Fibroblast of upper back skin (primary cell): ENCODE results near the gene CCDC14.
A peak's percentile ranks its signal among the peaks of the same experiment; 100 is the strongest.
"Not testable (repeated sequence)": the region's sequence is repeated elsewhere in the genome, so short reads cannot be mapped to it uniquely, and the experiment has no call there.

Experiments
- DNase-seq: peaks from one replicate; pipeline ENCODE4 v3.0.0-alpha.2; 2013

Gene CCDC14

DNA sequence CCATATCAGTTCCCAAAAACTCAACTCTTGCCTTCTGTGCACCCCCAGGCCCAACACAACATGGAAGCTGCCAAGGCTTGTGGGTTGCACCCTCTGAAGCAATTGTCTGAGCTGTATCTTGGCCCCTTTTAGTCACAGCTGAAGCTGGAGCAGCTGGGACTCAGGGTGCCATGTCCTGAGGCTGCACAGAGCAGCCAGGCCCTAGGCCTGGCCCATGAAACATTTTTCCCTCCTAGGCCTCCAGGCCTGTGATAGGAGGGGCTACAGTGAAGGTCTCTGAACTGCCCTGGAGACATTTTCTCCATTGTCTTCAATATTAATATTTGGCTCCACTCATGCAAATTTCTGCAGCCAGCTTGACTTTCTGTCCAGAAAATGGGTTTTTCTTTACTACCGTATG, 68.8 kb downstream of the CCDC14 start:
- no peak for DNase-seq

DNA sequence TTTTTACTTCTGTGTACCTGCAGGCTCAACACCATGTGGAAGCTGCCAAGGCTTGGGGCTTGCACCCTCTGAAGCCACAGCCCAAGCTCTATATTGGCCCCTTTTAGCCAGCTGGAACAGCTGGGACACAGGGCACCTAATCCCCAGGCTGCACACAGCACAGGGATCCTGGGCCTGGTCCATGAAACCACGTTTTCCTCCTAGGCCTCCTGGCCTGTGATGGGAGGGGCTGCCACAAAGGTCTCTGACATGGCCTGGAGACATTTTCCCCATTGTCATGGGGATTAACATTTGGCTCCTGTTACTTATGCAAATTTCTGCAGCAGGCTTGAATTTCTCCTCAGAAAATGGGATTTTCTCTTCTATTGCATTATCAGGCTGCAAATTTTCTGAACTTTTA, 70.0 kb downstream of the CCDC14 start:
- not testable (repeated sequence) for DNase-seq

DNA sequence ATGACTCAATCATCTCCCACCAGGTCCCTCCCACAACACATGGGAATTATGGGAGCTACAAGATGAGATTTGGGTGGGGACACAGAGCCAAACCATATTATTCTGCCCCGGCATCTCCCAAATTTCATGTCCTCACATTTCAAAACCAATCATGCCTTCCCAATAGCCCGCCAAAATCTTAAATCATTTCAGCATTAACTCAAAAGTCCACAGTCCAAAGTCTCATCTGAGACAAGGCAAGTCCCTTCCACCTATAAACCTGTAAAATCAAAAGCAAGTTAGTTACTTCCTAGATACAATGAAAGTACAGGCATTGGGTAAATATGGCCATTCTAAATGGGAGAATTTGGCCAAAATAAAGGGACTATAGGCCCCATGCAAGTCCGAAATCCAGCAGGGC, 70.9 kb downstream of the CCDC14 start:
- DNase-seq, result not testable (repeated sequence)

GRCh38 chr3:123884993-123885392, 76.0 kb downstream of the CCDC14 start:
- DNase-seq, result no peak

DNA sequence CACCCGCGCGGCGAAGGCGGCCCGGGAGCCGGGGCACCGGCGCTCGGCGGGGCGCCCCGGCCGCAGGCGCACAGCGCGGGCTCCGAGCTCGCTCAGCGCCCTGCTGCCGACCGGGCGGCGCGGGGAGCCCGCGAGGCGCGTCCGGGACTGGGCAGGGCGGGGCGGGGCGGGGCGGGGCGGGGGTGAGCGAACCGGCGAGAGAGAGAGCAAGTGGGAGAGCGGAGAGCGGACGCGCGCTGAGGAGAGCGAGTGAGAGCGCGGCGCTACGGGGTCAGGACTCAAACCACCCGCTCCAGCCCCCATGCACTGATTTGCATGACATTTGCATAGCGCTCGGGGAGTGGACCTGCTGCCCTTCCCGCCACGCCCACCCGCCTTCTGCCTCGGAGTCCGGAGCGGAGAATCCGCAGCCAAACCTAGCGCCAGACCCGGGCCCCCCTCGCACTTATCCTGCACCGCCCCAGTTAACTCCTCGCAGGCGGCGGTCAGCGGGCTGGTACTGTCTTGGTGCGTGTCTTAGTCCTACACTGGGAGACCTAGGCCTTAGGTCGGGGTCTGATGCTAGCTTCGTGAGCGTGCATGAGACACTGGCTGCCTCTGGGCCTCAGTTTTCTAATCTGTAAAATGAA, 76.7 kb downstream of the CCDC14 start, which contains the start of gene MYLK:
Gene MYLK (minus strand): TSS at position 130 of the 629 bp plus-strand sequence. CDS start 90,491 bp downstream, outside the sequence.
- DNase-seq, result peak; percentile 84

DNA sequence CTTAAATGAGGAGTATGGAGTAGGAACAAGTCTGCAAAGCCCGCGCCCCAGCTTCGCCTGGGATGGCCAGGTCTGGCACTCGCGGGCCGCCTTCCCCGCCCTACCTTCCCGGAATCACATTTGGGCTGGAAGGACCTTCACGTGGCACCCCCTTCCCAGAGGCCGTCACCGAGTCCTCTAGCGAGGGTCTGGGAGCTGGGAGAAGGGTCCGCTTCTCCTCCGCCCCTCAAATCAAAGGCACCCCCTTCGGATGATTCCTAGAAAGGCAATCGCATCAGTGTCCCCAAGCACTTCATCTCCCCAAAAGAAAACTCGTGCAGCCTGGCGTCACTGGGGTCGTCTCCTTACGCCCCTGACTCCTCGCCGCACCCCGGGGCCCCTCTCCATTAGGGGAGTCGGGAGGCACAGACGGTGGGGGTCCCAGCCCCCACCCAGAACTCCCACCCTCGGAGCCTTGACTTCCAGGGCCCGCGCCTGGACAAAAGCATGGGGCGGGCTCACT, 77.3 kb downstream of the CCDC14 start:
- no peak for DNase-seq

- no peak for DNase-seq
Measured at GRCh38 chr3:123883111-123883510, 77.9 kb downstream of the CCDC14 start.

DNA sequence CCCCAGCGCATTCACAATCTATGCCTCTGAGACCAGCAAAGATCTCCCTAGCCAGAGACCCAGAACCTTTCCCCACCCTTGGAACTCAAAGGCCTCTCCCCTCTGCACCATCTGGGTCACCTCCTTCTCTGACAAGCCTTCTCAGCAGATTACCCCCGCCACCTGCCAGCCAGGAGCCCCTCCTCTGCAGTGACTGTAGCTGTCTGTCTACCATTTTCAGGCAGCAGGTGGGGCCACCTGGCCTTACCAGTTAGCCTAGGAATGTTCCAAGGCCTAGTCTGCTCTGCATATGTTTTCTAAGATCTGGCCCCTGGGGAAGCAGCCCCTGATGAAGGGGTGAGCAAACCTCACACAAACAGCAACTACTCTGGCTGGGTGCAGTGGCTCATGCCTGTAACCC, 79.3 kb downstream of the CCDC14 start:
- no peak for DNase-seq

DNA sequence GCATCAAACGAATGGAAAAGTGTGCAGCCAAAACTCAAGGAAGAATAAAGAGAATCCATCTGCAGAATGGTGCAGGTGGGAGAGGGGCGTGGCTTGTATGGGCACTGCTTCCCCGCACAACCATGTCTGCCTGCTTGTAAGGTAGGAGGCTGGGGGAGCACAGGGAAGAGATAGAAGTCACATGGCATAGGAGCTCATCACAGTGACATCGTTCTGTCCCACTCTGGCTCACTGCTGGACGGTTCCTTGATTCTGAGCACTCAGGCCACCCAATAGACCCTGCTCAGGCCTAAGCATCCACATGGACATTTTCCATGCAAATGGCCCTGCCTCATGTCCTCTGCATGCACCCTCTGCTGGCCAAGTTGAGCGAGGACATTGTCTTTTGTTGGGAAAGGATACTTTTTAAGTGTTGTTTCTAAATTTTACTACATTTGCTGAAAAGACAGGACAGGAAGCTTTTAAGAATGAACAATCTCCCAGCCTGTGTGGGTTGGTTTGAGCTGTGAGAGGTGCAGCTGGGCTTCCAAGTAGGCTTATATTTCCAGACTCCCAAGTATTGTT, 79.9 kb downstream of the CCDC14 start:
- DNase-seq, result peak; percentile 55

DNA sequence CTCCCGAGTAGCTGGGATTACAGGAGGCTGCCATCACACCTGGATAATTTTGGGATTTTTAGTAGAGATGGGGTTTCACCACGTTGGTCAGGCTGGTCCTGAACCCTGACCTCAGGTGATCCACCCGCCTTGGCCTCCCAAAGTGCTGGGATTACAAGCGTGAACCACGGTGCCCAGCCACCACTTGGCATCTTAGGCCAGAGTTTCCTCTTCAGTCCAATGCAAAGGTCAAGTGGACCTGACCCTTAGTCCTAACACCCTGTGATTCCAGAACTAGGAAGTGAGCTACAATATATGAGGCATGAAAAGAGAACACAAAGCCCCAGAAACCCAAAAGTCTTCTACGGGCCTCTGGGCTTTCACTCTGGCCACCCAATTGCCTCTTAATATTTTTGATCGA, 82.2 kb downstream of the CCDC14 start:
- DNase-seq, result no peak

GRCh38 chr3:123877965-123878364, 83.1 kb downstream of the CCDC14 start:
- DNase-seq, result no peak

DNA sequence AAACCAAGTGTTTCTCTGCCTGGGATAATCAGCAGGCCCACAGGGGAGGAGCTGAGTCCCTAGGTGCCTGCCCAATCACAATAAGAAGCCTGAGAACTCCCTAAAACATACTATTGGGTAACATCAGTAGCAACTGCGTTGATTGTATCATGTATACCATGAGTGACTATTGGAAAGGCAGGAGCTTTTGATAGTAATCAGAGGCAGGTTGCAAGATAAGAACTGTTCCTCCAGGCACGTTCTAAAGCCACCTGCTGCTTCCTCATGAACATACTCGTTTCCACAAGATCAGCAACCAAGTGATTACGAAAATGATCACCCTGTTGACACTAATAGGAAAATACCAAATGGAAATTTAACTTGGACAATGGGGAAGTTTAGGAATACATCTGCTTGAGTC, 83.6 kb downstream of the CCDC14 start:
- DNase-seq, result no peak

GRCh38 chr3:123876858-123877257, 84.2 kb downstream of the CCDC14 start:
- DNase-seq, result no peak

DNA sequence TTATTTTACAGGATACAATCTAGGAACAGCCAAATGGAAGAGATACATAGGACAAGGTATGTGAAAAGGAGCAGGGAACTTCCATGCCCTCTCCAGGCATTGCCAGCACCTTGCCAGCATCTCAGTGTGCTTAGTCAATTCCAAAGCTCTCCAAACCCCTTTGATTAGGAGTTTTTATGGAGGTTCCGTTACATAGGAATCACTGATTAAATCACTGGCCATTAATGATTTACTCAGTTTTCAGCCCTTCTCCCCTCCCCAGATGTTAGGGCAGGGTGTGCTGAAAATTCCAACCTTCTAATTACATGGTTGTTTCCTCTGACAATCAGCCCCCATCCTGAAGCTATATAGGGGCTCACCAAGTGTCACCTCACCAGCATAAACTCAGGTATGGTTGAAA, 88.4 kb downstream of the CCDC14 start:
- no peak for DNase-seq

GRCh38 chr3:123871946-123872345, 89.1 kb downstream of the CCDC14 start:
- DNase-seq, result peak; percentile 54

DNA sequence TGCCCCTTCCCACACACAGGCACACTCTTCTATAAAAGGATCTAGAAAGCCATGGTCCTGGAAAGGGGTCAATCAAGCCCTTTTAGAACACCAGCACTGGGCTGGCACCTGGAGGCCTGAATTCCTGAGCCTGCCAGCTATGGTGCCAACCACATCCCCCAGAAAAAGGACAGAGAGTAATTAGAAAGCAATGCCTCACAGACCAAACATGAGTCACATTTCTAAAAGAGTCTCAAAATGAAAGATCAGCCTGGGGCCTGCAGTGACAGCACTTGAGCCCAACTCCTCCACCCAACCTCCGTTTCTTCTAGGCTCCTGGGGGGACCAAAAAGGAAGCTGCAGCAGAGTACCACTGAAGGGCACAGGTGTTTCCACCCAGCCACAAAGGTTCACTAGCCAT, 91.0 kb downstream of the CCDC14 start:
- peak; percentile 16 for DNase-seq

- DNase-seq, result no peak
Measured at GRCh38 chr3:123869165-123869564, 91.9 kb downstream of the CCDC14 start.

DNA sequence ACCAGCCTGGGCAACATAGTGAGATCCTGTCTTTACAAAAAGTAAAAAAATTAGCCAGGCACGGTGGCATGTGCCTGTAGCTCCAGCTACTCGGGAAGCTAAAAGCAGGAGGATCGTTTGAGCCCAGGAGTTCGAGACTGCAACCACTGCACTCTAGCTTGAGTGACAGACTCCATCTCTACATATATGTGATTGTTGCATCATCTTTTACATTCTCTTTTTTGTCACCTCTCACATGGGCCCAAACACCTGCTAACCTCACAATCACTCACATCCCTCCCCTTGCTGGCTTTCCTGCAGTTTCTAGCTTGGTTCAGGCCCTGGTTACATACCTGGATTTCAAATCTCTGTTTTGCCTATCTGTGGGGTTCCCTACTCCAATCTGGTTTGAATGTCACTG, 96.3 kb downstream of the CCDC14 start:
- no peak for DNase-seq
